ENCODE results near the gene ALPK1. TPM values are rescaled to one million over a fixed set of nuclear protein-coding genes. Genes with fewer than 3 reads are reported as not detected.

Gene ALPK1
- total RNA-seq, 1 experiment from 2014 or later, result 21.3 TPM

DNA sequence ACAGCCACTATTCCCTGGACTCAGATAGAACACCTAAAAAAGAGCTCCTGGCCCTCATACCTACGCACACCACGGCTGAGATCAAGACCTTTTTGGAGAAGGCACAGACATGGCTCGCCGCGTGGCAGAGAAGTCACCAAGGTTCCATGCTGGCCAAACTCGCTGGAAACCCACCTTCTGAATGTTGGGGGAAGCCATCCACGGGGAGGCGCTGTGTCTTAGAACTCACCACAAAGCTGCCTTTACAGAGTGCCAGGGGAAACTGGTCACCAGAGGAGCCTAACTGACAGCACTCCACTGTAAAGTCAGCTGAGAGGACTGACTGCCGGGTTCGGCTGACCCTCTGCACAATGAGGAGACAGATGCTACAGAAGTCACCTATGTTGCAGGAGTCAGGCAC is 120.9 kb downstream of the ALPK1 start:
- Histone ChIP-seq H3K9me2 (ENCODE audit: insufficient read depth) (no peaks in the 10 kb centered on the region), H3K4me3 (replicated peaks in 1 of 2; ENCODE audit: low read depth in 1 of 2, low read length in 2 of 2) (no peak overlapping the region), H3K9ac (ENCODE audit: low read length) (no peak overlapping the region), H3K27me3 (ENCODE audit: insufficient read depth, low read length) (no peaks in the 10 kb centered on the region), H3K9me3 (ENCODE audit: control insufficient read depth in 1 of 2, insufficient read depth in 1 of 2, low read depth in 1 of 2, low read length in 2 of 2) (no peaks in the 10 kb centered on the region; a peak in 1 of 4 replicates), H3K36me3 (ENCODE audit: control insufficient read depth in 1 of 2, insufficient read depth in 2 of 2, low read length in 2 of 2) (no peaks in the 10 kb centered on the region), H2AFZ (ENCODE audit: low read depth, low read length, poor library complexity, severe bottlenecking) (no peak overlapping the region), H3K27ac (ENCODE audit: low read depth, low read length) (no peak overlapping the region), H3K4me1 (ENCODE audit: control insufficient read depth in 1 of 2, insufficient read depth in 2 of 2, low read length in 2 of 2) (no peaks in the 10 kb centered on the region), H3K79me2 (ENCODE audit: insufficient read depth, low read length) (no peaks in the 10 kb centered on the region), H4K20me1 (ENCODE audit: insufficient read depth) (no peaks in the 10 kb centered on the region), H3K4me2 (ENCODE audit: low read length) (no peak overlapping the region)
- ATAC-seq (no peak), DNase-seq (ENCODE audit: low read depth, low spot score) (no peak)
- RAD21 ChIA-PET (ENCODE audit: low non-redundant PET in 1 of 2, low total read pairs in 2 of 2, uncharacterized antibody in 2 of 2, unreplicated experiment in 2 of 2), result no interaction called here
- CTCF ChIA-PET, result no interaction called here
- POLR2A ChIA-PET, result no interaction called here
- intact Hi-C loops (cut with micrococcal nuclease), result no loop called here
- BruUV-seq (replicated peaks), result no TSS peak
- no peak for TF ChIP-seq POLR2A (IDR thresholded peaks at IDR 0.05; ENCODE audit: borderline replicate concordance, extremely low read depth, insufficient read depth, insufficient read length)
- TF ChIP-seq, protein P1, sequence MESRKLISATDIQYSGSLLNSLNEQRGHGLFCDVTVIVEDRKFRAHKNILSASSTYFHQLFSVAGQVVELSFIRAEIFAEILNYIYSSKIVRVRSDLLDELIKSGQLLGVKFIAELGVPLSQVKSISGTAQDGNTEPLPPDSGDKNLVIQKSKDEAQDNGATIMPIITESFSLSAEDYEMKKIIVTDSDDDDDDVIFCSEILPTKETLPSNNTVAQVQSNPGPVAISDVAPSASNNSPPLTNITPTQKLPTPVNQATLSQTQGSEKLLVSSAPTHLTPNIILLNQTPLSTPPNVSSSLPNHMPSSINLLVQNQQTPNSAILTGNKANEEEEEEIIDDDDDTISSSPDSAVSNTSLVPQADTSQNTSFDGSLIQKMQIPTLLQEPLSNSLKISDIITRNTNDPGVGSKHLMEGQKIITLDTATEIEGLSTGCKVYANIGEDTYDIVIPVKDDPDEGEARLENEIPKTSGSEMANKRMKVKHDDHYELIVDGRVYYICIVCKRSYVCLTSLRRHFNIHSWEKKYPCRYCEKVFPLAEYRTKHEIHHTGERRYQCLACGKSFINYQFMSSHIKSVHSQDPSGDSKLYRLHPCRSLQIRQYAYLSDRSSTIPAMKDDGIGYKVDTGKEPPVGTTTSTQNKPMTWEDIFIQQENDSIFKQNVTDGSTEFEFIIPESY (IDR thresholded peaks at IDR 0.05; ENCODE audit: extremely low read depth, insufficient replicate concordance, low read length), result no peak
- no peak for TF ChIP-seq POLR2AphosphoS5 (IDR thresholded peaks at IDR 0.05; ENCODE audit: low read depth, low read length)
- TF ChIP-seq ELF1 (IDR thresholded peaks at IDR 0.05; ENCODE audit: borderline replicate concordance, low read depth), result no peak
- TF ChIP-seq CEBPB (IDR thresholded peaks at IDR 0.05; ENCODE audit: low read depth), result no peak
- TF ChIP-seq TCF7L2 (IDR thresholded peaks at IDR 0.05; ENCODE audit: borderline replicate concordance, extremely low read depth, insufficient read depth, insufficient read length), result no peak
- TF ChIP-seq ZFX (IDR thresholded peaks at IDR 0.05), result no peak
- TF ChIP-seq SIN3A (IDR thresholded peaks at IDR 0.05; ENCODE audit: low read depth), result no peak
- no peak for TF ChIP-seq SP1 (IDR thresholded peaks at IDR 0.05; ENCODE audit: low read depth)
- TF ChIP-seq, protein P2, sequence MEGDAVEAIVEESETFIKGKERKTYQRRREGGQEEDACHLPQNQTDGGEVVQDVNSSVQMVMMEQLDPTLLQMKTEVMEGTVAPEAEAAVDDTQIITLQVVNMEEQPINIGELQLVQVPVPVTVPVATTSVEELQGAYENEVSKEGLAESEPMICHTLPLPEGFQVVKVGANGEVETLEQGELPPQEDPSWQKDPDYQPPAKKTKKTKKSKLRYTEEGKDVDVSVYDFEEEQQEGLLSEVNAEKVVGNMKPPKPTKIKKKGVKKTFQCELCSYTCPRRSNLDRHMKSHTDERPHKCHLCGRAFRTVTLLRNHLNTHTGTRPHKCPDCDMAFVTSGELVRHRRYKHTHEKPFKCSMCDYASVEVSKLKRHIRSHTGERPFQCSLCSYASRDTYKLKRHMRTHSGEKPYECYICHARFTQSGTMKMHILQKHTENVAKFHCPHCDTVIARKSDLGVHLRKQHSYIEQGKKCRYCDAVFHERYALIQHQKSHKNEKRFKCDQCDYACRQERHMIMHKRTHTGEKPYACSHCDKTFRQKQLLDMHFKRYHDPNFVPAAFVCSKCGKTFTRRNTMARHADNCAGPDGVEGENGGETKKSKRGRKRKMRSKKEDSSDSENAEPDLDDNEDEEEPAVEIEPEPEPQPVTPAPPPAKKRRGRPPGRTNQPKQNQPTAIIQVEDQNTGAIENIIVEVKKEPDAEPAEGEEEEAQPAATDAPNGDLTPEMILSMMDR (IDR thresholded peaks at IDR 0.05 in 2 of 3, conservative IDR thresholded peaks at IDR 0.05 in 1 of 3; ENCODE audit: borderline replicate concordance in 1 of 3, insufficient read depth in 1 of 3, low read depth in 2 of 3, low read length in 2 of 3), result no peak
